ENCODE measurements around the gene DLG2. TPM values are rescaled to one million over a fixed set of nuclear protein-coding genes. Genes with fewer than 3 reads are reported as not detected.

Gene DLG2
- total and polyA plus RNA-seq, 2 of the 8 experiments (the other 6 are each of a cell fraction or from before 2014, with no cell fraction given) = 1.7 to 14.3 TPM

GRCh38 chr11:83427501-83427900 lies 2199.6 kb downstream of the DLG2 start (continued):
- no peak for TF ChIP-seq CHD7 (IDR thresholded peaks at IDR 0.05; ENCODE audit: insufficient replicate concordance, low read length)
- no peak for TF ChIP-seq TCF12 (IDR thresholded peaks at IDR 0.05; ENCODE audit: low read depth, low read length)
- TF ChIP-seq BRCA1 (IDR thresholded peaks at IDR 0.05; ENCODE audit: low read depth, low read length) = no peak
- no peak for TF ChIP-seq HDAC6 (IDR thresholded peaks at IDR 0.05; ENCODE audit: low read depth, low read length)
